SH-SY5Y (cell line): Measurements from ENCODE around the gene PITPNM3.

ENCODE experiments used
- GATA2 ChIP-seq: IDR thresholded peaks from 2 replicates; pipeline ENCODE4 v1.6.1; 2011; ENCODE audit warnings: mild to moderate bottlenecking, low read depth, low read length
- GATA3 ChIP-seq: IDR thresholded peaks from 2 replicates; pipeline ENCODE4 v1.6.1; 2011; ENCODE audit warnings: low read depth, mild to moderate bottlenecking, low read length, moderate library complexity

- TF ChIP-seq GATA2 (no peak), GATA3 (no peak)
Observed at GRCh38 chr17:6545291-6545690, 11.1 kb downstream of the PITPNM3 start.
